OCI-LY7 (cell line): ENCODE measurements around the gene PPFIBP1. TPM values are rescaled to one million over a fixed set of nuclear protein-coding genes. Genes with fewer than 3 reads are reported as not detected.

Experiments used
- BruUV-seq: library from RNA; stranded (reverse); fragments of 400-500 nt; replicated peaks from 2 replicates; lab custom pipeline; 2021; lab: Mats Ljungman, UMichigan
- CTCF ChIA-PET: fragments of 300-600 bp; sonication (Branson Sonifier 250); formaldehyde crosslinking; loops from one replicate; lab custom pipeline; 2022; ENCODE audit warnings: antibody characterized with exemption; ENCODE audit not compliant: unreplicated experiment; lab: Charles Lee
- POLR2A ChIA-PET: fragments of 300-600 bp; sonication (Branson Sonifier 250); formaldehyde crosslinking; loops from one replicate; lab custom pipeline; 2022; ENCODE audit warnings: antibody characterized with exemption; lab: Charles Lee
- DNase-seq: peaks from one replicate; pipeline ENCODE4 v3.0.0-alpha.2; 2015; ENCODE audit warnings: low spot score
- H2AFZ ChIP-seq: fragments of 200-600 bp; sonication (generic), shearing (Covaris generic); 2 replicates; pipeline ENCODE4 v1.6.1; 2014; ENCODE audit warnings: mild to moderate bottlenecking, antibody characterized with exemption, low read length, moderate library complexity
- H3K27ac ChIP-seq: fragments of 200-600 bp; sonication (generic); 2 replicates; pipeline ENCODE4 v1.5.1; 2014; ENCODE audit warnings: mixed run types, low read depth, mild to moderate bottlenecking, moderate library complexity, low read length, inconsistent platforms; ENCODE audit not compliant: poor library complexity, severe bottlenecking
- H3K36me3 ChIP-seq: fragments of 200-600 bp; sonication (generic); 2 replicates; pipeline ENCODE4 v1.6.1; 2014; ENCODE audit warnings: mild to moderate bottlenecking, antibody characterized with exemption, low read length, moderate library complexity, mixed read lengths; ENCODE audit not compliant: insufficient read depth
- H3K4me1 ChIP-seq: fragments of 200-600 bp; sonication (generic); 2 replicates; pipeline ENCODE4 v1.5.1; 2014; ENCODE audit warnings: mild to moderate bottlenecking, low read length; ENCODE audit not compliant: insufficient read depth, poor library complexity, severe bottlenecking
- H3K4me2 ChIP-seq: fragments of 200-600 bp; sonication (generic); 2 replicates; pipeline ENCODE4 v1.6.1; 2014; ENCODE audit warnings: mild to moderate bottlenecking, low read length
- H3K4me3 ChIP-seq: fragments of 200-600 bp; sonication (generic); 2 replicates; pipeline ENCODE4 v1.5.1; 2014; ENCODE audit warnings: mild to moderate bottlenecking, low read depth, low read length; ENCODE audit not compliant: poor library complexity, severe bottlenecking
- H3K79me2 ChIP-seq: fragments of 200-600 bp; sonication (generic); 2 replicates; pipeline ENCODE4 v1.6.1; 2016; ENCODE audit warnings: low read depth, mild to moderate bottlenecking, low read length, moderate library complexity, mixed read lengths; ENCODE audit not compliant: insufficient read depth
- H3K9me2 ChIP-seq: fragments of 200-600 bp; sonication (generic); 2 replicates; pipeline ENCODE4 v1.6.1; 2016; ENCODE audit warnings: mild to moderate bottlenecking, low read length, mixed read lengths; ENCODE audit not compliant: insufficient read depth
- H3K9me3 ChIP-seq: fragments of 200-600 bp; sonication (generic); 2 replicates; pipeline ENCODE4 v1.6.1; 2014; ENCODE audit warnings: mild to moderate bottlenecking, mixed run types, low read length, mixed read lengths
- H4K20me1 ChIP-seq: fragments of 200-600 bp; sonication (generic); 2 replicates; pipeline ENCODE4 v1.6.1; 2014; ENCODE audit warnings: mild to moderate bottlenecking, antibody characterized with exemption, low read length, moderate library complexity, mixed read lengths; ENCODE audit not compliant: insufficient read depth
- EZH2phosphoT487 ChIP-seq: fragments of 200-600 bp; sonication (generic); IDR thresholded peaks from 2 replicates; pipeline ENCODE4 v1.6.1; 2018; ENCODE audit warnings: low read depth, borderline replicate concordance, mild to moderate bottlenecking, mixed run types, antibody characterized with exemption, low read length, moderate library complexity, mixed read lengths
- intact Hi-C: fragments of 100-400 bp; cut with micrococcal nuclease; formaldehyde crosslinking; loops from one replicate; pipeline ENCODE4 v1.10.0; 2022; ENCODE audit not compliant: unreplicated experiment
- total RNA-seq, 2 experiments: library from RNA; depleted of rRNA in 1 of 2; stranded (reverse); fragments of >200 nt in 1 of 2; shearing (Covaris generic) in 1 of 2; gene quantifications; 2 replicates each; pipeline ENCODE4 v1.2.3, GENCODE V29; 2014 to 2022
- TF ChIP-seq, protein P1 (sequence below): fragments of 200-600 bp; sonication (generic); conservative IDR thresholded peaks from 2 replicates; pipeline ENCODE4 v1.5.1; 2014; ENCODE audit warnings: mild to moderate bottlenecking, antibody characterized with exemption, low read length, moderate library complexity, mixed read lengths

Gene PPFIBP1
- total RNA-seq, 2 experiments from 2014 or later = 7.3 to 14.6 TPM

DNA sequence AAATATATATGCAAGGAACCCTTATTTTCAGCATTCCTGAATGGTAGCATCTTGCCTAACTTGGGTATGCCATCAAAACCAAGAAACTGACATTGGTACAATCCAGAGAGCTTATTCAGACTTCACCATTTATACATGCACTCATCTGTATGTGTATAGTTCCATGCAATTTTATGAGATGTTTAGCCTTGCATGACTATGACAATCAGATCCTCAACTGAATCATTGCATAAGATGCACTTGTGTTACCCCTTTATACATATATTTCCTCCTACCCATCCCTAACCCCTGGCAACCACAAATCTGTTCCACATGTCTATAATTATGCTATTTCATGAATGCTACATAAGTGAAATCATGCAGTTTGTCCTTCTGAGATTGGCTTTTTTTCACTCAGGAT, 37.0 kb upstream of the PPFIBP1 start:
- intact Hi-C loops = no loop called here
- H3K36me3 ChIP-seq = no peaks in the 10 kb centered on the region
- no peak overlapping the region for H3K4me3 ChIP-seq
- H3K9me2 ChIP-seq = no peaks in the 10 kb centered on the region
- H3K4me1 ChIP-seq = no peaks in the 10 kb centered on the region
- DNase-seq = no peak
- H2AFZ ChIP-seq = no peak overlapping the region
- no peaks in the 10 kb centered on the region for H4K20me1 ChIP-seq
- POLR2A ChIA-PET = no interaction called here
- TF ChIP-seq EZH2phosphoT487 = no peak
- no peaks in the 10 kb centered on the region for H3K9me3 ChIP-seq
- no peaks in the 10 kb centered on the region for H3K79me2 ChIP-seq
- CTCF ChIA-PET = no interaction called here
- BruUV-seq = no TSS peak
- no peak overlapping the region for H3K27ac ChIP-seq
- no peak overlapping the region for H3K4me2 ChIP-seq

GRCh38 chr12:27488479-27488878, 35.5 kb upstream of the PPFIBP1 start:
- Histone ChIP-seq H3K4me3 (no peak overlapping the region), H3K4me2 (no peak overlapping the region), H3K79me2 (no peaks in the 10 kb centered on the region), H3K27ac (no peak overlapping the region), H2AFZ (no peak overlapping the region), H3K36me3 (no peaks in the 10 kb centered on the region), H3K9me3 (no peaks in the 10 kb centered on the region), H3K9me2 (no peaks in the 10 kb centered on the region), H4K20me1 (no peaks in the 10 kb centered on the region), H3K4me1 (no peaks in the 10 kb centered on the region)
- TF ChIP-seq, protein P1, sequence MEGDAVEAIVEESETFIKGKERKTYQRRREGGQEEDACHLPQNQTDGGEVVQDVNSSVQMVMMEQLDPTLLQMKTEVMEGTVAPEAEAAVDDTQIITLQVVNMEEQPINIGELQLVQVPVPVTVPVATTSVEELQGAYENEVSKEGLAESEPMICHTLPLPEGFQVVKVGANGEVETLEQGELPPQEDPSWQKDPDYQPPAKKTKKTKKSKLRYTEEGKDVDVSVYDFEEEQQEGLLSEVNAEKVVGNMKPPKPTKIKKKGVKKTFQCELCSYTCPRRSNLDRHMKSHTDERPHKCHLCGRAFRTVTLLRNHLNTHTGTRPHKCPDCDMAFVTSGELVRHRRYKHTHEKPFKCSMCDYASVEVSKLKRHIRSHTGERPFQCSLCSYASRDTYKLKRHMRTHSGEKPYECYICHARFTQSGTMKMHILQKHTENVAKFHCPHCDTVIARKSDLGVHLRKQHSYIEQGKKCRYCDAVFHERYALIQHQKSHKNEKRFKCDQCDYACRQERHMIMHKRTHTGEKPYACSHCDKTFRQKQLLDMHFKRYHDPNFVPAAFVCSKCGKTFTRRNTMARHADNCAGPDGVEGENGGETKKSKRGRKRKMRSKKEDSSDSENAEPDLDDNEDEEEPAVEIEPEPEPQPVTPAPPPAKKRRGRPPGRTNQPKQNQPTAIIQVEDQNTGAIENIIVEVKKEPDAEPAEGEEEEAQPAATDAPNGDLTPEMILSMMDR = no peak
- TF ChIP-seq EZH2phosphoT487 = no peak
- BruUV-seq = no TSS peak
- DNase-seq = no peak
- CTCF ChIA-PET = no interaction called here
- intact Hi-C loops = no loop called here
- POLR2A ChIA-PET = no interaction called here

- Histone ChIP-seq H3K9me2 (no peaks in the 10 kb centered on the region), H3K36me3 (no peaks in the 10 kb centered on the region), H3K4me3 (no peak overlapping the region), H3K9me3 (no peaks in the 10 kb centered on the region), H3K79me2 (no peaks in the 10 kb centered on the region), H2AFZ (no peak overlapping the region), H3K4me2 (no peak overlapping the region), H3K27ac (no peak overlapping the region), H4K20me1 (no peaks in the 10 kb centered on the region), H3K4me1 (no peaks in the 10 kb centered on the region)
- BruUV-seq = no TSS peak
- DNase-seq = no peak
- intact Hi-C loops = no loop called here
- ChIA-PET POLR2A (interaction anchor here (0.7 to 1.3 kb wide), 3 partner anchors 19 to 618 kb away, joined by 3 read pairs; no protein-coding TSS in a partner anchor), CTCF (no interaction called here)
- TF ChIP-seq, protein P1 = no peak
- TF ChIP-seq EZH2phosphoT487 = no peak
Observed at GRCh38 chr12:27491226-27491625, 32.8 kb upstream of the PPFIBP1 start.
